HL-60 (cell line): ENCODE data around the gene HOXB1.

Experiments
- DNase-seq, 2 experiments: peaks; one replicate each; pipeline ENCODE4 v3.0.0-alpha.2; 2010 to 2020; ENCODE audit warnings: low read depth in 1 of 2, low spot score in 1 of 2
- H3K27ac ChIP-seq: fragments of 250-450 bp; sonication (Bioruptor Pico); replicated peaks from 2 replicates; pipeline ENCODE4 v1.5.1; 2020; ENCODE audit warnings: mild to moderate bottlenecking, moderate library complexity
- H3K27me3 ChIP-seq: fragments of 250-450 bp; sonication (Bioruptor Pico); 2 replicates; pipeline ENCODE4 v1.5.1; 2021; ENCODE audit warnings: mild to moderate bottlenecking, moderate library complexity; ENCODE audit not compliant: insufficient read depth, poor library complexity, severe bottlenecking
- H3K4me3 ChIP-seq: replicated peaks from 2 replicates; pipeline ENCODE4 v1.5.1; 2011; ENCODE audit warnings: mild to moderate bottlenecking, control low read depth, low read length; ENCODE audit not compliant: insufficient read depth
- GABPA ChIP-seq: IDR thresholded peaks from 2 replicates; pipeline ENCODE4 v1.6.1; 2012; ENCODE audit warnings: low read depth
- POLR2AphosphoS5 ChIP-seq: IDR thresholded peaks from 2 replicates; pipeline ENCODE4 v1.6.1; 2012; ENCODE audit warnings: low read depth
- REST ChIP-seq: IDR thresholded peaks from 2 replicates; pipeline ENCODE4 v1.6.1; 2012; ENCODE audit warnings: low read depth; ENCODE audit not compliant: insufficient replicate concordance
- SPI1 ChIP-seq: IDR thresholded peaks from 2 replicates; pipeline ENCODE4 v1.6.1; 2012; ENCODE audit warnings: low read depth, mild to moderate bottlenecking, borderline replicate concordance
- TF ChIP-seq, protein P1 (sequence below): IDR thresholded peaks from one replicate; pipeline ENCODE4 v1.5.1; 2011; ENCODE audit warnings: low read length, control low read depth, inconsistent platforms; ENCODE audit not compliant: insufficient read depth

Gene HOXB1

GRCh38 chr17:48517478-48517877, 13.3 kb downstream of the HOXB1 start:
- Histone ChIP-seq H3K27me3 (peaks cover 4% of the 10 kb centered on the region), H3K4me3 (no peak overlapping the region), H3K27ac (no peak overlapping the region)
- TF ChIP-seq GABPA = no peak
- TF ChIP-seq, protein P1, sequence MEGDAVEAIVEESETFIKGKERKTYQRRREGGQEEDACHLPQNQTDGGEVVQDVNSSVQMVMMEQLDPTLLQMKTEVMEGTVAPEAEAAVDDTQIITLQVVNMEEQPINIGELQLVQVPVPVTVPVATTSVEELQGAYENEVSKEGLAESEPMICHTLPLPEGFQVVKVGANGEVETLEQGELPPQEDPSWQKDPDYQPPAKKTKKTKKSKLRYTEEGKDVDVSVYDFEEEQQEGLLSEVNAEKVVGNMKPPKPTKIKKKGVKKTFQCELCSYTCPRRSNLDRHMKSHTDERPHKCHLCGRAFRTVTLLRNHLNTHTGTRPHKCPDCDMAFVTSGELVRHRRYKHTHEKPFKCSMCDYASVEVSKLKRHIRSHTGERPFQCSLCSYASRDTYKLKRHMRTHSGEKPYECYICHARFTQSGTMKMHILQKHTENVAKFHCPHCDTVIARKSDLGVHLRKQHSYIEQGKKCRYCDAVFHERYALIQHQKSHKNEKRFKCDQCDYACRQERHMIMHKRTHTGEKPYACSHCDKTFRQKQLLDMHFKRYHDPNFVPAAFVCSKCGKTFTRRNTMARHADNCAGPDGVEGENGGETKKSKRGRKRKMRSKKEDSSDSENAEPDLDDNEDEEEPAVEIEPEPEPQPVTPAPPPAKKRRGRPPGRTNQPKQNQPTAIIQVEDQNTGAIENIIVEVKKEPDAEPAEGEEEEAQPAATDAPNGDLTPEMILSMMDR = no peak
- no peak for TF ChIP-seq REST
- no peak for TF ChIP-seq SPI1
- TF ChIP-seq POLR2AphosphoS5 = no peak
- DNase-seq = no peak

DNA sequence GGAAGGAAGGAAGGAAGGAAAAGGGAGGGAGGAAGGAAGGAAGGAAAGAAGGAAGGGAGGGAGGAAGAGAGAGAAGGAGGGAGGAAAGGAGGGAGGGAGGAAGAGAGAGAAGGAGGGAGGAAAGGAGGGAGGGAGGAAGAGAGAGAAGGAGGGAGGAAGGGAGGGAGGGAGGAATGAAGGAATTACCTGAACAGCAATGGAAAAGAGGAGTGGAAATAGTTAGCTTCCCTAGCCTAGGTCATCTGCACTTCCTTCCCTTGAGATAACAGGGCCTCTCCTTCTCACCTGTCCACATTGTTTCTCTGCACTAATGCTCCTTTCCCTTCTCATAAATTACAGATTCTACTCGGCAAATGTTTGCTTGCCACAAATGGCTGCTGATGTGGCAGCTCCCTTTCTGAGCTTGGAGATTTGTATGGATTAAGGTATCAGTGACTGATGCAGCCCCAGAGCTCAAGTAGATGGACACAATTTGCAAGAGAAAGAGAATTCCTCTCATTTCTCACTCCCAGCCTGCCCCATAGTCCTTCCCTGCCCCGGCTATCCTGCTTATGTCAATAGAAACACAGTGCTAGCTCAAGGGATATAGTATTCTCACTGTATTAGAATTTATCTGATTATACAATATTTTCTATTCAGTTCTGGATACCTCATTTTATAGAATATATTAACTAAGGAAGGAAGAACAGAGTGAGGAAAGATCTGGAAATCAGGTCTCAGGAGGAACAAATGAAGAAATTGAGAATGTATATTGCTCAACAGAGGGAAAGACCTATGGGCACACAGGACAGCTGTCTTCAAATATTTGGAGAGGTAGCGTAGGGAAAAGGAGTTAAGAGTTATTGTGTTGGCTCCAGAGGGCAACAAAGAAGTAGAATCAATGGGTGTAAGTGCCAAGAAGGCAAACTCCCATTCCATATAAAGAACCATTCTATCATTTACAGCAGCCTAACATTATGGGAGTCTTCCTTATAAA, 14.6 kb downstream of the HOXB1 start:
- DNase-seq = no peak
- H3K27me3 ChIP-seq = no peaks in the 10 kb centered on the region
- no peak overlapping the region for H3K4me3 ChIP-seq
- H3K27ac ChIP-seq = no peak overlapping the region
- TF ChIP-seq GABPA = no peak

DNA sequence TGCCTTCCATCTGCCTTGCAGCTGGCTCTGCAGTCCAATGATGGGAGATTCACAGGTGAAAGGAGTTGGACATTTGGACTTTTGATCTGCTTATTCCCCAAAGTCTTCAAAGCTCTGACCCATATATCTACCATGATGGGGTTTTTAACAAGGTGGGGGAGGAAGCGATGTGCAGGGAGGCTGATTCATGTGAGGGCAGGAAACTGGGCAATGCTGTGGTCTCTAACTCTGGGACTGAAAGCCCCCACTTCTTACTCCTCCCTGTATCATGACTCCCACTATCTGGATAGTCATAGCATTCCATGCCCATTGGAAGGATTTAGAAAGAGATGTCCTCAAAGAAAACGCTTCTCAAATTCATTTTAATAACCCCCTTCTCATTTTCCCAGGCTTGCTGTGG, 16.3 kb downstream of the HOXB1 start:
- H3K27me3 ChIP-seq = no peaks in the 10 kb centered on the region
- no peak overlapping the region for H3K4me3 ChIP-seq
- H3K27ac ChIP-seq = no peak overlapping the region
- TF ChIP-seq POLR2AphosphoS5 (no peak), GABPA (no peak), REST (no peak), SPI1 (no peak)
- TF ChIP-seq, protein P1 = no peak
- no peak for DNase-seq

- no peak overlapping the region for H3K27ac ChIP-seq
- no peaks in the 10 kb centered on the region for H3K27me3 ChIP-seq
- TF ChIP-seq SPI1 = no peak
- TF ChIP-seq, protein P1 = no peak
- no peak for TF ChIP-seq GABPA
- TF ChIP-seq REST = no peak
- TF ChIP-seq POLR2AphosphoS5 = no peak
- DNase-seq = no peak
- H3K4me3 ChIP-seq = no peak overlapping the region
Measured at GRCh38 chr17:48513666-48514455, 16.9 kb downstream of the HOXB1 start.
